Body of pancreas (tissue), 4 donors: ENCODE data around the gene SNCAIP. TPM values are rescaled to one million over a fixed set of nuclear protein-coding genes. Genes with fewer than 3 reads are reported as not detected.

Source experiments
- ATAC-seq: fragments of 150-250 bp; one replicate; pipeline ENCODE4 v1.9.1; 2016
- DNase-seq, 4 donors: peaks; one replicate each; pipeline ENCODE4 v3.0.0-alpha.2; 2019
- H3K27ac ChIP-seq, 4 donors: fragments of 200-600 bp; sonication (generic); 1 replicate in 3 of 4; 2 replicates in 1 of 4; pipeline versions ENCODE4 v1.5.1 to v1.6.1; 2016 to 2019; ENCODE audit warnings: mild to moderate bottlenecking in 1 of 4, mixed read lengths in 1 of 4, moderate library complexity in 1 of 4
- H3K27me3 ChIP-seq, 2 donors: fragments of 200-600 bp; sonication (generic); one replicate each; pipeline ENCODE4 v1.6.0; 2016; ENCODE audit warnings: mild to moderate bottlenecking in 1 of 2
- H3K36me3 ChIP-seq, 2 donors: fragments of 200-600 bp; sonication (generic); replicated peaks in 1 of 2; 2 replicates each; pipeline ENCODE4 v1.5.1; 2016; ENCODE audit warnings: low read depth in 2 of 2; ENCODE audit not compliant: insufficient read depth in 1 of 2
- H3K4me1 ChIP-seq: fragments of 200-600 bp; sonication (generic); one replicate; pipeline ENCODE4 v1.6.0; 2016
- H3K4me3 ChIP-seq, 2 donors: fragments of 200-600 bp; sonication (generic); 1 replicate in 1 of 2; 2 replicates in 1 of 2; pipeline ENCODE4 v1.5.1; 2016 to 2019
- H3K9me3 ChIP-seq, 3 donors: fragments of 200-600 bp; sonication (generic); 1 replicate in 2 of 3; 2 replicates in 1 of 3; pipeline ENCODE4 v1.5.1; 2016
- CTCF ChIP-seq, 7 experiments: fragments of 450-650 bp in 4 of 7; fragments of 200-600 bp in 3 of 7; sonication (generic) in 3 of 7; IDR thresholded peaks; one replicate each; pipeline ENCODE4 v1.5.1; 2016 to 2019; ENCODE audit warnings: antibody characterized with exemption in 7 of 7
- POLR2A ChIP-seq, 3 donors: fragments of 450-650 bp; IDR thresholded peaks; one replicate each; pipeline ENCODE4 v1.6.1; 2016; ENCODE audit warnings: antibody characterized with exemption in 3 of 3, mild to moderate bottlenecking in 2 of 3
- WGBS, 2 donors: methylation state at CpG; one replicate each; pipeline ENCODE4 v1.1.5; 2017; 5-methylcytosine and 5-hydroxymethylcytosine counted together
- intact Hi-C: fragments of 100-400 bp; cut with DNase I; formaldehyde crosslinking; loops from one replicate; pipeline ENCODE4 v1.15.1; 2023
- total RNA-seq, 2 donors: library from RNA; depleted of rRNA; stranded (reverse); fragments of >200 nt; gene quantifications; one replicate each; pipeline ENCODE4 v1.1.0, GENCODE V29; 2016

SNCAIP gene
- total RNA-seq, 2 donors from 2014 or later, result 1.3 to 2.6 TPM

GRCh38 chr5:122500245-122501088 lies 188.4 kb downstream of the SNCAIP start:
- ATAC-seq (no peak), DNase-seq (peak in 2 of 4 donors; percentile 15 to 31)
- Histone ChIP-seq H3K27ac (no peak overlapping the region), H3K4me1 (no peaks in the 10 kb centered on the region), H3K9me3 (no peaks in the 10 kb centered on the region), H3K36me3 (no peaks in the 10 kb centered on the region), H3K27me3 (no peaks in the 10 kb centered on the region), H3K4me3 (no peak overlapping the region)
- intact Hi-C loops, result no loop called here
- WGBS, 2 donors, result 48 to 51% methylated on average over 12 of the region's 12 CpGs
- TF ChIP-seq POLR2A (IDR thresholded peaks at IDR 0.05) (no peak), CTCF (IDR thresholded peaks at IDR 0.05) (peak in 1 of 7 experiments; percentile 23)

GRCh38 chr5:122501089-122501435 lies 189.0 kb downstream of the SNCAIP start:
- TF ChIP-seq CTCF (IDR thresholded peaks at IDR 0.05) (no peak), POLR2A (IDR thresholded peaks at IDR 0.05) (no peak)

GRCh38 chr5:122507045-122507444 lies 195.0 kb downstream of the SNCAIP start:
- no peak for TF ChIP-seq CTCF (IDR thresholded peaks at IDR 0.05)
- no peak for TF ChIP-seq POLR2A (IDR thresholded peaks at IDR 0.05)
- Histone ChIP-seq H3K36me3 (no peaks in the 10 kb centered on the region), H3K4me3 (no peak overlapping the region), H3K27me3 (no peaks in the 10 kb centered on the region), H3K9me3 (no peaks in the 10 kb centered on the region), H3K27ac (no peak overlapping the region), H3K4me1 (peaks cover 22% of the 10 kb centered on the region)
- ATAC-seq (no peak), DNase-seq (no peak)
- intact Hi-C loops, result no loop called here
- 0% methylated on average over 1 of the region's 1 CpG for WGBS, 2 donors

More at GRCh38 chr5:122501089-122501435, 189.0 kb downstream of the SNCAIP start:
- peaks cover 4% of the 10 kb centered on the region for H3K4me1 ChIP-seq
- H3K27me3 ChIP-seq, result no peaks in the 10 kb centered on the region
- intact Hi-C loops, result no loop called here
- H3K9me3 ChIP-seq, result no peaks in the 10 kb centered on the region
- DNase-seq, result no peak
- no peaks in the 10 kb centered on the region for H3K36me3 ChIP-seq
- ATAC-seq, result no peak
- H3K4me3 ChIP-seq, result no peak overlapping the region
- no peak overlapping the region for H3K27ac ChIP-seq
- WGBS, 2 donors, result 34 to 44% methylated on average over 2 of the region's 2 CpGs

- TF ChIP-seq CTCF (IDR thresholded peaks at IDR 0.05) (no peak), POLR2A (IDR thresholded peaks at IDR 0.05) (no peak)
- peaks cover 22% of the 10 kb centered on the region for H3K4me1 ChIP-seq
- intact Hi-C loops, result no loop called here
- H3K36me3 ChIP-seq, result no peaks in the 10 kb centered on the region
- no peak overlapping the region for H3K27ac ChIP-seq
- no peaks in the 10 kb centered on the region for H3K27me3 ChIP-seq
- ATAC-seq, result no peak
- no peak for DNase-seq
- H3K9me3 ChIP-seq, result no peaks in the 10 kb centered on the region
- H3K4me3 ChIP-seq, result no peak overlapping the region
- WGBS, 2 donors, result 83 to 90% methylated on average over 5 of the region's 5 CpGs
These were observed 195.5 kb downstream of the SNCAIP start for GRCh38 chr5:122507581-122507980.

GRCh38 chr5:122508623-122509022 lies 196.6 kb downstream of the SNCAIP start:
- H3K4me3 ChIP-seq, result no peak overlapping the region
- intact Hi-C loops, result no loop called here
- no peak overlapping the region for H3K27ac ChIP-seq
- no peaks in the 10 kb centered on the region for H3K9me3 ChIP-seq
- peaks cover 22% of the 10 kb centered on the region for H3K4me1 ChIP-seq
- TF ChIP-seq CTCF (IDR thresholded peaks at IDR 0.05), result no peak
- no peak for TF ChIP-seq POLR2A (IDR thresholded peaks at IDR 0.05)
- H3K27me3 ChIP-seq, result no peaks in the 10 kb centered on the region
- ATAC-seq, result no peak
- no peak for DNase-seq
- no peaks in the 10 kb centered on the region for H3K36me3 ChIP-seq
